ENCODE data around the gene RGS2.

The RGS2 gene, protein sequence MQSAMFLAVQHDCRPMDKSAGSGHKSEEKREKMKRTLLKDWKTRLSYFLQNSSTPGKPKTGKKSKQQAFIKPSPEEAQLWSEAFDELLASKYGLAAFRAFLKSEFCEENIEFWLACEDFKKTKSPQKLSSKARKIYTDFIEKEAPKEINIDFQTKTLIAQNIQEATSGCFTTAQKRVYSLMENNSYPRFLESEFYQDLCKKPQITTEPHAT

DNA sequence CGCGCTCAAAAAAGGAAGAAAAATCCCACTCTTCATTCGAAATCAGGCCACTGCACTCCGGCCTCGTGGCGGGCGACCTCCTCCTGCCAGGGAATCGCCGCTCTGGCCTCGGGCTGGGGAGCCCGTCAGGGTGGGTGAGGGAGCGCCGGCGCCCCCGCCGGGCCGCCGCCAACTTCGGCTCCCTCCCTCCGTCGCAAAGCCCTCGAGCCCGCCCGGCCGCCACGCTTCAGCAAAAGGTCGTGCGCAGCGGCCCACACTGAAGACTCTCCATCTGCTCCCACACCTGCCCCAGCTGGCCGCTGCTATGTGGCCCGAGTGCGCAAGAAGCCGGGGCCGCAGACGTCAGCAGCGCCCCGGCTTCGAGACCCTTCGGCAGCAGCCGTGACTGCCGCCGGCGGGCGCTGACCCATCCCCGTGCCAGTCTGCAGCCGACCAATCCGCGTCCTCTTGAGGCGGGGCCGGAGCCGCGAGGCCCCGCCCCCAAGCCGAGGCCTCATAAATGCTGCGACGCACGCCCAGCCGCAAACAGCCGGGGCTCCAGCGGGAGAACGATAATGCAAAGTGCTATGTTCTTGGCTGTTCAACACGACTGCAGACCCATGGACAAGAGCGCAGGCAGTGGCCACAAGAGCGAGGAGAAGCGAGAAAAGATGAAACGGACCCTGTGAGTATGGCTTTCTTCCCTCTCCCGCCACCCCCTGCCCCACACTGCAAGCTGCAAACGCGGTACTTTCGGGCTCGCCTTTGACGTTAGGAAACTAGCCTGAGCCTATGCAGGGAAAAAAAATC, at the start of gene RGS2:
Gene RGS2, plus strand, starts transcription at position 522 of the 789 bp plus-strand sequence. Its CDS starts 33 bp downstream, at position 555.
- Histone ChIP-seq H3K4me1 (ENCODE audit: control insufficient read depth, insufficient read depth, low read length, unreplicated experiment) (peaks cover 20% of the 10 kb centered on the region), H3K27me3 (ENCODE audit: insufficient read depth, low read length) (no peaks in the 10 kb centered on the region), H3K4me3 (ENCODE audit: low read depth, low read length) (peak within 1 kb of the TSS; percentile 93), H2AFZ (ENCODE audit: low read length, unreplicated experiment) (peak within 1 kb of the TSS; percentile 16), H3K36me3 (ENCODE audit: insufficient read depth, low read length) (peaks cover 17% of the 10 kb centered on the region), H3K27ac (ENCODE audit: low read depth, low read length) (peak within 1 kb of the TSS; percentile 86), H3K79me2 (ENCODE audit: control insufficient read depth, insufficient read depth, low read length, unreplicated experiment) (peaks cover 14% of the 10 kb centered on the region)

DNA sequence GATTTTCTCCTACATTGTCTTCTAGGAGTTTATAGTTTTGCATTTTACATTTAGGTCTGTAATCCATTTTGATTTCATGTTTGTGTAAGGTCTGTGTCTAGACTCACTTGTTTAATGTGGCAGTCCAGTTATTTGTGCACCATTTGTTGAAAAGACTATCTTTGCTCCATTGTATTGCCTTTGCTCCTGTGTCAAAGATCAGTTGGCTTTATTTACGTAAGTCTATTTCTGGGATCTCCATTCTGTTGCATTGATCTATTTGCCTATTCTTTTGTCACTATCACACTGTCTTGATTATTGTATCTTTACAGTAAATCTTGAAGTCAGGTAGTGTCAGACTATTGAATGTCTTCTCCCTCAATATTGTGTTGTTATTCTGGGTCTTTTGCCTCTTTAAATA, 49.7 kb upstream of the RGS2 start:
- Histone ChIP-seq H3K36me3 (ENCODE audit: insufficient read depth, low read length) (no peaks in the 10 kb centered on the region), H3K4me1 (ENCODE audit: control insufficient read depth, insufficient read depth, low read length, unreplicated experiment) (peaks cover 11% of the 10 kb centered on the region), H3K27me3 (ENCODE audit: insufficient read depth, low read length) (no peaks in the 10 kb centered on the region), H3K4me3 (ENCODE audit: low read depth, low read length) (no peak overlapping the region), H3K27ac (ENCODE audit: low read depth, low read length) (no peak overlapping the region), H2AFZ (ENCODE audit: low read length, unreplicated experiment) (no peak overlapping the region), H3K79me2 (ENCODE audit: control insufficient read depth, insufficient read depth, low read length, unreplicated experiment) (no peaks in the 10 kb centered on the region)

DNA sequence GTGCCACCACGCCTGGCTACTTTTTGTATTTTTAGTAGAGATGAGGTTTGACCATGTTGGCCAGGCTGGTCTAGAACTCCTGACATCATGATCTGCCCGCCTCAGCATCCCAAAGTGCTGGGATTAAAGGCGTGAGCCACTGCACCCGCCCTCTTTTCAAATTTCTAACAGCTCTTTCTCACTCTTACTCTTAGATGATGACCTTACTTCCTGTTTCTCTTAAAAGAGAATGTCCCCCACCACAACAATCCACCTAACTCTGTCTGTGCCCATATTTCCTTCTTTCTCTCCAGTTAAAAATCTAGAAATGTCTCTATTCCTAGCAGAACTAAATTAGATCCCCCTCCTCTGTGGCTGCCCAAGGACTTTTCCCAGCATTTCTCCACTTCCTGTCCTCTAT, 46.6 kb upstream of the RGS2 start:
- Histone ChIP-seq H3K27ac (ENCODE audit: low read depth, low read length) (no peak overlapping the region), H3K27me3 (ENCODE audit: insufficient read depth, low read length) (no peaks in the 10 kb centered on the region), H3K4me1 (ENCODE audit: control insufficient read depth, insufficient read depth, low read length, unreplicated experiment) (peaks cover 15% of the 10 kb centered on the region), H3K79me2 (ENCODE audit: control insufficient read depth, insufficient read depth, low read length, unreplicated experiment) (no peaks in the 10 kb centered on the region), H2AFZ (ENCODE audit: low read length, unreplicated experiment) (no peak overlapping the region), H3K36me3 (ENCODE audit: insufficient read depth, low read length) (no peaks in the 10 kb centered on the region), H3K4me3 (ENCODE audit: low read depth, low read length) (no peak overlapping the region)

DNA sequence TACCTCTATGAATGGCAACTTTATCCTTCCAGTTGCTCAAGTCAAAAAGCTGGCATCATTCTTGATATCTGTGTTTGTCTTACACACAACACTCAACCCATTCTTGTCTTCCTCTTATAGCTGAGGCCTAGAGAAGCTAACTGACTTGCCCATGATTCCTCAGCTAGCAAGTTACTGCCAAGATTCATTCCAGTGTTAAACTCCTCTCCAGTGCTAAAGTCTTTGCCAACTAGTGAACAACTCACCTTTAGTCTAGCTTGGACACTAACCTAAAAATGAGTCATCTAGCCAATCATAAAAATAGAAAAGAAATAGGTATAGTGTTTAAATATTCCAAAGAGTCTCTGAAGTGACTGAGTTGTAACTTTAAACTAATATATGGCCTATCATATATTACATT, 45.6 kb upstream of the RGS2 start:
- H3K79me2 ChIP-seq (ENCODE audit: control insufficient read depth, insufficient read depth, low read length, unreplicated experiment): no peaks in the 10 kb centered on the region
- H3K27ac ChIP-seq (ENCODE audit: low read depth, low read length): peak overlapping the region; percentile 0; the same call in 1 of the 2 replicates
- H2AFZ ChIP-seq (ENCODE audit: low read length, unreplicated experiment): no peak overlapping the region
- H3K36me3 ChIP-seq (ENCODE audit: insufficient read depth, low read length): no peaks in the 10 kb centered on the region
- H3K27me3 ChIP-seq (ENCODE audit: insufficient read depth, low read length): no peaks in the 10 kb centered on the region
- peaks cover 15% of the 10 kb centered on the region for H3K4me1 ChIP-seq (ENCODE audit: control insufficient read depth, insufficient read depth, low read length, unreplicated experiment)
- H3K4me3 ChIP-seq (ENCODE audit: low read depth, low read length): no peak overlapping the region

DNA sequence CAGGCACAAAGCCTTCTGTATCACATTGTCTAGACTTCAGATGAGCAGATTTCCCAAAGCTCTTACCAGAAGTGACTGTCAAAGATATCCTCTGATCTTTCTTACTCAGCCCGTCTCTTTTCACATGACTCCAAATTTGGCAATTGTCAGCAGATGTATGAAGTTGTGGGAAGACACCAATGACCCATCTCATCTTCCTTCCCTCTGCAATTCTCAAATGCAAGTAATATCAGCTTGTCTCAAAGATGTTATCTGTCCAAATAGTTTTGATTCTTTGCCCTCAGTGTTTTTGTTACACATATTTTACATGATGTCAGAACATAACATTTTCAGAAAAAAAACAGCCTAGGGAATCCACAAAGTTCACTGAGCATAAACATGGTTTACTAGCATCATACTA, 45.1 kb upstream of the RGS2 start:
- Histone ChIP-seq H3K4me3 (ENCODE audit: low read depth, low read length) (no peak overlapping the region), H3K27me3 (ENCODE audit: insufficient read depth, low read length) (no peaks in the 10 kb centered on the region), H3K4me1 (ENCODE audit: control insufficient read depth, insufficient read depth, low read length, unreplicated experiment) (peaks cover 15% of the 10 kb centered on the region), H3K79me2 (ENCODE audit: control insufficient read depth, insufficient read depth, low read length, unreplicated experiment) (no peaks in the 10 kb centered on the region), H3K36me3 (ENCODE audit: insufficient read depth, low read length) (no peaks in the 10 kb centered on the region), H3K27ac (ENCODE audit: low read depth, low read length) (peak overlapping the region; percentile 0; the same call in 1 of the 2 replicates), H2AFZ (ENCODE audit: low read length, unreplicated experiment) (no peak overlapping the region)

DNA sequence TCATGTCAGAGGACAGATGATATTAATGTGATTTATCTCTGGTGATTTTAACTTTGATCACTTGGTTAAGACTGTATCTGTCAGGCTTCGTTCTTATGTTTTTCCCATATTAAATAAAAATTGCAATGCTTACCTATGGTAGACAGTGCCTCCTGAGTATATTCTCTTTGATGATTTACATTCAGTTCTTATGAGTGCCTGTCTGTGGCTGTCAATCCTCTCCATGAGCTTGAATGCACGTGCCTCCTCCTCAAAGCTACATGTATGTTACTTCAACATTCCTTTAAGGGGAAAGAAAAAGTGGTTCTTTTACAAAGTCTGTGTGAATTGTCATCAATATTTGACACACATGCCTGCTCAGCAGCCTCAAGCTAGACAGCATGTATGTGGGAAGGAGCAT, 44.2 kb upstream of the RGS2 start:
- Histone ChIP-seq H3K36me3 (ENCODE audit: insufficient read depth, low read length) (no peaks in the 10 kb centered on the region), H3K27me3 (ENCODE audit: insufficient read depth, low read length) (no peaks in the 10 kb centered on the region)

DNA sequence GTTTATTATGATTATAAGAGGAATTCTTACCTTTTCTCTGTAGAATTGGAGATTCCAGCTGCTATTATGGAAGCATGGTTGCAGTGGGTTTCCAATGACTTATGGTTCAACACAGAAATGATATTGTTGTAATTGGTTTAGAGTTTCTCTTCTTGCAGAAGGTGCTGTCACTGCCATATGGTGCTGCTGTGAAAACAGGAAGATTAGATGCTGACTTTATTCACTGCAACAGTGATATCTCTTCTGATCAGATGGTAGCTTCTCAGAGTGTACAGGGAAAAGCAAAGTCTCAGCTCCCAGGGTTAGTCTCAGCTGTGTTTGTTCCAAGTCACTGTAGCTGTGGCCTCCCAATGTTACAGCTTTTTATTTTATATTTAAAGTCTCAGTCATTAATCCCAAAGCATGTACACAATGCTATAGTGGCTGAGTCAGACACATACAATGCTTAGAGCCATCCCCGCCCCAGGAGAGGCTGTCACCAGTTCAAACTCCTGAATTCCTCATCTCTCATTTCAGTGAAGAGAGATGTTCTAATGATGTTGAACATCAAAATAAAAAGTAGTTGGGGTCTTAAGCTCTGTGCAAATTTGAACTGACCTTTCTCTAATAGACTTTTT, 42.7 kb upstream of the RGS2 start:
- Histone ChIP-seq H3K27me3 (ENCODE audit: insufficient read depth, low read length) (no peaks in the 10 kb centered on the region), H3K36me3 (ENCODE audit: insufficient read depth, low read length) (no peaks in the 10 kb centered on the region), H2AFZ (ENCODE audit: low read length, unreplicated experiment) (no peak overlapping the region), H3K4me1 (ENCODE audit: control insufficient read depth, insufficient read depth, low read length, unreplicated experiment) (peaks cover 15% of the 10 kb centered on the region), H3K4me3 (ENCODE audit: low read depth, low read length) (no peak overlapping the region), H3K79me2 (ENCODE audit: control insufficient read depth, insufficient read depth, low read length, unreplicated experiment) (no peaks in the 10 kb centered on the region), H3K27ac (ENCODE audit: low read depth, low read length) (no peak overlapping the region)

More for the DNA sequence above, 44.2 kb upstream of the RGS2 start:
- no peak overlapping the region for H3K4me3 ChIP-seq (ENCODE audit: low read depth, low read length)
- peaks cover 15% of the 10 kb centered on the region for H3K4me1 ChIP-seq (ENCODE audit: control insufficient read depth, insufficient read depth, low read length, unreplicated experiment)
- no peaks in the 10 kb centered on the region for H3K79me2 ChIP-seq (ENCODE audit: control insufficient read depth, insufficient read depth, low read length, unreplicated experiment)
- H2AFZ ChIP-seq (ENCODE audit: low read length, unreplicated experiment): no peak overlapping the region
- no peak overlapping the region for H3K27ac ChIP-seq (ENCODE audit: low read depth, low read length)

DNA sequence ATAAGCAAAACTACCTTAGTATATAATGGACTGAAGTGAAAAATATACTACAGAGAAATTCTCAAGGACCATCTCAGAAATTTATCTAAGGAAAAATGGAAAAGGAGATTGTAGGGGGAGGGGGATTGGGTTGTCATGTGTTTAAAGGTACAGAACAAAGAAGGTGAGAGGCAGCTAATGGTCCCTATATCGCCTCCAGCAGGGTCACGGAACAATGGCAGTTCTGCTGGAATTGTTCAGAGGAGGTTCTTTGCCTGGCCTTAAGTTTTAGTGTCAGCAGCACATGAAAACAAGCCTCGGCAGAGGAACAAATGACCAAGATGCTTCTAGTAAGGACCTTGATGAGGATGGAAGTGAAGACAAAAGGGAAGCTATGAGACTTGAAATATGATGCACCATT, 42.0 kb upstream of the RGS2 start:
- no peak overlapping the region for H3K27ac ChIP-seq (ENCODE audit: low read depth, low read length)
- peaks cover 15% of the 10 kb centered on the region for H3K4me1 ChIP-seq (ENCODE audit: control insufficient read depth, insufficient read depth, low read length, unreplicated experiment)
- H3K27me3 ChIP-seq (ENCODE audit: insufficient read depth, low read length): no peaks in the 10 kb centered on the region
- no peaks in the 10 kb centered on the region for H3K36me3 ChIP-seq (ENCODE audit: insufficient read depth, low read length)
- H3K79me2 ChIP-seq (ENCODE audit: control insufficient read depth, insufficient read depth, low read length, unreplicated experiment): no peaks in the 10 kb centered on the region
- no peak overlapping the region for H3K4me3 ChIP-seq (ENCODE audit: low read depth, low read length)
- no peak overlapping the region for H2AFZ ChIP-seq (ENCODE audit: low read length, unreplicated experiment)

DNA sequence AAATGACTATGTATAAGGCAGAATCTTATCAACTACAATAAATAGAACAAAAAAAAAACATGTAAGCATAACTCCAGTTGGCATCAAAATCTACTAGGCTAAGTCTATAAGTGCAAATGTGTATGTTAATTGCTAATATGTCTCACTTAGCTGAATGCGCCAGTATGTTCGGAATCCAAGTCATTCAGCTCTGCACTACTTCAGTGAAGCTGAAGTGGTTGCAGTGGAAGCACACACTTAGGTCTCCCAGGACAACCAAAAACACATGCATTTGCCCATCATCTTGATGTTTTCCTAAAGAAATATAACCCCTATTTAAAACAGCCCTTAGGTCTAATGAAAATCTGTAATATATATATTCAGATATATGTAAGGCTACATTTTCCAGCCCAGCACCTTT, 41.0 kb upstream of the RGS2 start:
- Histone ChIP-seq H3K27ac (ENCODE audit: low read depth, low read length) (no peak overlapping the region), H3K79me2 (ENCODE audit: control insufficient read depth, insufficient read depth, low read length, unreplicated experiment) (no peaks in the 10 kb centered on the region), H3K36me3 (ENCODE audit: insufficient read depth, low read length) (no peaks in the 10 kb centered on the region), H2AFZ (ENCODE audit: low read length, unreplicated experiment) (no peak overlapping the region), H3K4me1 (ENCODE audit: control insufficient read depth, insufficient read depth, low read length, unreplicated experiment) (peaks cover 14% of the 10 kb centered on the region), H3K4me3 (ENCODE audit: low read depth, low read length) (no peak overlapping the region), H3K27me3 (ENCODE audit: insufficient read depth, low read length) (no peaks in the 10 kb centered on the region)

DNA sequence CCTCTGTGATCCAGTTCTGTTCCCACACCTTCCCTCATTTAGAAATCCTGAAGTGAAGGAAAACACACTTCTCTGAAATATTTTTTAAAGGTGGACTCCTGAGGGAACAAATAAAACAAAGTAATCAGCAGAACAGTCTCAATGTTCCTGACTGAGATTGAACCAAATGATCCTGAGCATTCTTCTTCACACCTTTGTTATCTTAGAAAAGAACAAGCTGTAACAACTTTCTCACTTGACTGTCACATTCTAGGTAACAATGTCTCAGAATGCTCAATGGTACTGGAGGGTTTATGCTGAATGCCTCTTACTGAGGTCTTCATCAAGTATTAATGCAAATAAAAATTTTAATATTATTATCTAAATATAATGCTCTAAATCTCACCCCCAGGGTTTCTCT, 40.4 kb upstream of the RGS2 start:
- Histone ChIP-seq H3K79me2 (ENCODE audit: control insufficient read depth, insufficient read depth, low read length, unreplicated experiment) (no peaks in the 10 kb centered on the region), H2AFZ (ENCODE audit: low read length, unreplicated experiment) (no peak overlapping the region), H3K36me3 (ENCODE audit: insufficient read depth, low read length) (no peaks in the 10 kb centered on the region), H3K27me3 (ENCODE audit: insufficient read depth, low read length) (no peaks in the 10 kb centered on the region), H3K27ac (ENCODE audit: low read depth, low read length) (no peak overlapping the region), H3K4me3 (ENCODE audit: low read depth, low read length) (no peak overlapping the region), H3K4me1 (ENCODE audit: control insufficient read depth, insufficient read depth, low read length, unreplicated experiment) (peaks cover 8% of the 10 kb centered on the region)

All from ACC112 (cell line).